ENCODE results near the gene ZNF629.
A peak's percentile ranks its signal among the peaks of the same experiment; 100 is the strongest.

ZNF629 gene

GRCh38 chr16:30766206-30766932 is 20.6 kb downstream of the ZNF629 start:
- FAIRE-seq = no peak

GRCh38 chr16:30764816-30765465 is 22.1 kb downstream of the ZNF629 start:
- no peak for FAIRE-seq

- no peak for FAIRE-seq
These were observed 22.9 kb downstream of the ZNF629 start for GRCh38 chr16:30764086-30764485.

GRCh38 chr16:30762991-30763725 is 23.8 kb downstream of the ZNF629 start:
- FAIRE-seq = no peak

- peak; percentile 98 for FAIRE-seq
These were observed 24.8 kb downstream of the ZNF629 start, which contains the start of the genes CFAP119 and RNF40 for GRCh38 chr16:30761928-30762902. Gene CFAP119 (minus strand): TSS chr16:30762062. CDS start chr16:30761748, 314 bp downstream. Gene RNF40 (plus strand): TSS chr16:30762322. CDS start chr16:30762546, 224 bp downstream.

GRCh38 chr16:30761427-30761927 is 25.5 kb downstream of the ZNF629 start:
- FAIRE-seq = no peak

DNA sequence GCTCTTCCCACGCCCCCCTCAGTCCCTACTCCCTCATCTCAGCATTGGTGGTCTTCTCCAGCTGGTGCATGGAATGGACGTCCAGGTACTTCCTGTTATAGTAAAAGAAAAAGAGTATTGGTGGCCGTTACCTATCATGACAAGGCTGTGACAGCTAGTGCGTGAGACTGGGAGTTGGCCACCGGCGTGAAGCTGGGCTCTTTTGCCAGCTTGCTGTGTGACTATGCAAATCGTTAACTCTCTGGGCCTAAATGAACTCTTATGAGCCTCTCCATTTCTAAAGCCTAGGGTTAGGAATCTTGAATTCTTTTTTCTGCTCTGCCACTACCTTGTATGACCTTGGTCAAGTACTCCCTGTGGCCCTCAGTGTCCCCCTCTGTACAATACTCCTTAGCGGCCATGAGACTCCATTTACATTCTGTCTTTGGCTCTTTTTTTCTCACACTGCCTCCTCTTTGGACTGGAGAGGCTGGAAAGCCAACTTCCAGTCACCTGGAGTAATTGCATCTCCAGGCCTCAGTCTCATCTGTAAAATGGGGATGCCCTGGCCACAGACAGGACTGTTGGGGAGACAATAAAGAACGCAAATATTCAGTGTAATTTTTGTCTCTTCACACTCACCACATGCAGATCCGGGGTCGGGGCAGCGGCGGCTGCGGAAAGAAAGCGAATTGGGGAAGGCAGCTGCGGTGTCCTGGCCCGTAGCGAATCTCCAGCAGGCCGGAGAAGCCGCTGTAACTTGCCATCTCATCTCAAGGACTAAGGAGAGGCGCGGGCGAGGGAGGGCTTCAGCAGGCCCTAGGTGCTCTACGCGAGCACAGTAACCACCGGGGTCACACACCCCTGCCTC is 26.2 kb downstream of the ZNF629 start:
- no peak for FAIRE-seq

- FAIRE-seq = no peak
These were observed 26.9 kb downstream of the ZNF629 start for GRCh38 chr16:30760001-30760559.

DNA sequence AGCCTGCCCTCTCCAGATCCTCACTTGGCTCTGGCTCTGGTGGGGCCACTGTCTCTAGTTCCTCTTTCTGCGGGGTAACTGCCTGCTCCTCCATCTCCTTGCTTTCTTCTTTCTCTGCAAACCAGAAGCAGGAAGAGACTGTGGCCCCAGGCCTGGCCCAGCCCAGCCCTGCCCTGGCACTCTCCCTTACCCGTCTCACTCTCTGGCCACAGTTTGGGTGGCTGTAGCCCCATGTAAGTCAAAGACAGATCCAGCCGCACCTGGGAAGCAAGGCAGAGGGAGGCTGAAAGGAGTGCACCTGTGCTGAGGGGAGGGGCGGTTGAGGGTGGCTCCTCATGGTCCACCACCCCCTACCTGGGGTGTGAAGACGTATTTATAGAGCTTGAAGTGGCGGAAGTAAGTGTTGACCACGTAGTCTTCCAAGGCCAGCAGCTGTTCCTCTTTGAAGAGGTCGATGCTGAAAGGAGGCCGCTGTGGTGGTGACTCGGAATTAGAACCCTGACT is 28.0 kb downstream of the ZNF629 start:
- no peak for FAIRE-seq

GRCh38 chr16:30757316-30757715 is 29.7 kb downstream of the ZNF629 start:
- FAIRE-seq = no peak

GRCh38 chr16:30756781-30757100 is 30.3 kb downstream of the ZNF629 start:
- FAIRE-seq = no peak

GRCh38 chr16:30755955-30756780 is 30.8 kb downstream of the ZNF629 start:
- no peak for FAIRE-seq

DNA sequence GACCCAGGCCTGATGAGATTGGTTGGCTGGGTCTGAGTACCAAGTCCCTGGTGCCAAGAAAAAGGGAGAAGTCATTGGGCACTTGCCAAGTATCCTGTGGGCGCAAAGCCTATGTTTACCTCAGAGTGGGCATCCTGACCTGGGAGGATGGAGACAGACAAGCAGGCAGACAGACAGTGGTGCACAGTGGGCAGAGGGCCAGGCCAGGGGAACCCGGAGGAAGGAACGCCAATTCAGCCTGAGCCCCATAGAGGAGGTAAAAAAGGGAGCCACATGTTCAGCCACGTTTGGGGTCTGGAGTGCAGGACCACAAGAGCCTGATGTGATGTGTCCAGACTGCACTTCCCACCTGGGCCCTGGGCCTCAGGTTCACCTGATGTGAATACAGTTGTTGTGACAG is 33.4 kb downstream of the ZNF629 start:
- FAIRE-seq = no peak

GRCh38 chr16:30750876-30751465 is 36.0 kb downstream of the ZNF629 start:
- FAIRE-seq = no peak

DNA sequence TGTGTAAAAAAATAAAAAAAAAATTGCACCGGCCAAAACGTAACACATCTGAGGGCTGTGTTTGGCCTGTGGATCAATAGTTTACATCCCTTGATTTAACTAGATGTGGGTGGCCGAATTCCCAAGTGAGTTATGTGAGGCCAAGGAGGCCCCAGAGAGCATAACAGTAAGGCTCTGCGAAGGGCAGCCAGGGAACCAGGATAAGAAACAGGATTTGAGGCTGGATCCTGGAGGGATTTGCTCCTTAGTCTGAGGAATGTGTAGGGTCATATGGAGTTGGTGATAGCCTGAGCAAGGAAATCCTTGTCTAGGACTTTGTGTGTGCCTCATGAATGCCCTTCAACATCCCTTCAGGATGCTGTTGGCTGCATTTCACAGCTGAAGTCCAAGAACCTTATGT is 36.8 kb downstream of the ZNF629 start:
- FAIRE-seq = no peak

DNA sequence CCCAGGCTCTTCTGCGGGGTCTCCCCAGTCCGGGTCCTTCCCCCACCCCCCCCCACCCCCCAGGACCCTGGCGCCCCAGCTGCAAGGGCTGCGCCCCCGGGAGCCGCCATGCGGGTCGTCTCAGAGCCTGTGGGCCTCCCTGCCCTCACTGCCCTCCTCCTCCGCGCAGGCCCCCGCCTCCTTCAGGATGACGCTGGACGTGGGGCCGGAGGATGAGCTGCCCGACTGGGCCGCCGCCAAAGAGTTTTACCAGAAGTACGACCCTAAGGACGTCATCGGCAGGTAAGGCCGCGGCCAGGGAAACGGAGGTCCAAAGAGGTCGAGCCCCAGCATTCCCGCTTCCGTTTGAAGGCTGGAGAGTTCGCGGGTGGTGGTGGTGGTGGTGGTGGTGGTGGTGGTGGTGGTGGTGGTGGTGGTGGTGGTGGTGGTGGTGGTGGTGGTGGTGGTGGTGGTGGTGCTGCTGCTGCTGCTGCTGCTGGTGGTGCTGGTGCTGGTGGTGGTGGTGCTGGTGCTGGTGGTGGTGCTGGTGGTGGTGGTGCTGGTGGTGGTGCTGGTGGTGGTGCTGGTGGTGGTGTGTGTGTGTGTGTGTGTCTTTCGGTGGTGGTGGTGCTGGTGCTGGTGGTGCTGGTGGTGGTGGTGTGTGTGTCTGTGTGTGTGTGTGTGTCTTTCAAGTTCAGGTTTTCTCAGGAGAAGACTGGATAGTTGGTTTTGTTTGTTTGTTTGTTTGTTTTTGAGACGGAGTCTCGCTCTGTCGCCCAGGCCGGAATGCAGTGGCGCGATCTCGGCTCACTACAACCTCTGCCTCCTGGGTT is 38.2 kb downstream of the ZNF629 start:
- FAIRE-seq = no peak

- peak; percentile 98 for FAIRE-seq
These were observed 39.0 kb downstream of the ZNF629 start, which contains the start of gene PHKG2 for GRCh38 chr16:30747799-30748633. Gene PHKG2 (plus strand): TSS chr16:30748425. CDS start chr16:30748821, 396 bp downstream.

- no peak for FAIRE-seq
These were observed 39.7 kb downstream of the ZNF629 start for GRCh38 chr16:30747331-30747730.

All from A204.1 (cell line).